HG03196 (cell line): ENCODE measurements around the gene LDLRAD2.
"Not testable (repeated sequence)": the region's sequence is repeated elsewhere in the genome, so short reads cannot be mapped to it uniquely, and the experiment has no call there.

ENCODE experiments used
- ATAC-seq: cut with Tn5 transposase; IDR thresholded peaks from one replicate; pipeline ENCODE4 v1.9.1; 2021; ENCODE audit not compliant: unreplicated experiment

LDLRAD2 gene

GRCh38 chr1:21811875-21812305 lies at the start of gene LDLRAD2:
LDLRAD2 (plus strand) TSS chr1:21812265; CDS start chr1:21812452, 187 bp downstream.
- ATAC-seq = no peak

- no peak for ATAC-seq
Observed at GRCh38 chr1:21763236-21763635, 48.8 kb upstream of the LDLRAD2 start.

GRCh38 chr1:21763694-21764419 lies 48.2 kb upstream of the LDLRAD2 start:
- ATAC-seq = no peak

GRCh38 chr1:21764615-21765423 lies 47.2 kb upstream of the LDLRAD2 start:
- no peak for ATAC-seq

GRCh38 chr1:21766210-21766609 lies 45.9 kb upstream of the LDLRAD2 start:
- ATAC-seq = no peak

GRCh38 chr1:21767106-21767505 lies 45.0 kb upstream of the LDLRAD2 start:
- not testable (repeated sequence) for ATAC-seq

- ATAC-seq = no peak
Observed at GRCh38 chr1:21770201-21770600, 41.9 kb upstream of the LDLRAD2 start.

GRCh38 chr1:21770602-21771001 lies 41.5 kb upstream of the LDLRAD2 start:
- not testable (repeated sequence) for ATAC-seq

GRCh38 chr1:21771672-21772071 lies 40.4 kb upstream of the LDLRAD2 start:
- not testable (repeated sequence) for ATAC-seq

- ATAC-seq = no peak
Observed at GRCh38 chr1:21773585-21773984, 38.5 kb upstream of the LDLRAD2 start.

- no peak for ATAC-seq
Observed at GRCh38 chr1:21774835-21775549, 37.1 kb upstream of the LDLRAD2 start.

GRCh38 chr1:21775550-21775914 lies 36.5 kb upstream of the LDLRAD2 start:
- no peak for ATAC-seq

- ATAC-seq = no peak
Observed at GRCh38 chr1:21775985-21776562, 36.0 kb upstream of the LDLRAD2 start.

- not testable (repeated sequence) for ATAC-seq
Observed at GRCh38 chr1:21776925-21777324, 35.1 kb upstream of the LDLRAD2 start.

GRCh38 chr1:21778405-21778727 lies 33.7 kb upstream of the LDLRAD2 start:
- no peak for ATAC-seq

- no peak for ATAC-seq
Observed at GRCh38 chr1:21779613-21780521, 32.2 kb upstream of the LDLRAD2 start.

GRCh38 chr1:21781815-21782348 lies 30.2 kb upstream of the LDLRAD2 start:
- peak; percentile 24 for ATAC-seq

GRCh38 chr1:21782349-21782867 lies 29.7 kb upstream of the LDLRAD2 start:
- peak; percentile 33 for ATAC-seq

- peak; percentile 65 for ATAC-seq
Observed at GRCh38 chr1:21782868-21783678, 29.0 kb upstream of the LDLRAD2 start, which contains the start of gene USP48. USP48 (minus strand) TSS chr1:21783149; CDS start chr1:21782957, 192 bp downstream.
